GM21786 (cell line): ENCODE results near the gene ENOPH1.
A peak's percentile ranks its signal among the peaks of the same experiment; 100 is the strongest.

ENCODE experiments used
- ATAC-seq: cut with Tn5 transposase; IDR thresholded peaks from one replicate; pipeline ENCODE4 v1.9.1; 2021; ENCODE audit not compliant: unreplicated experiment

The ENOPH1 gene

GRCh38 chr4:82428526-82428968, 1.8 kb upstream of the ENOPH1 start:
- no peak for ATAC-seq

- peak; percentile 43 for ATAC-seq
These were observed 1.2 kb upstream of the ENOPH1 start for GRCh38 chr4:82428969-82429727.

GRCh38 chr4:82429728-82430192, 630 bp upstream of the ENOPH1 start:
- ATAC-seq = no peak

GRCh38 chr4:82430964-82431745, 765 bp downstream of the ENOPH1 start:
- ATAC-seq = no peak

GRCh38 chr4:82431831-82432230, 1.4 kb downstream of the ENOPH1 start:
- ATAC-seq = no peak

- no peak for ATAC-seq
These were observed 2.2 kb downstream of the ENOPH1 start for GRCh38 chr4:82432596-82432995.

- no peak for ATAC-seq
These were observed 3.4 kb downstream of the ENOPH1 start for GRCh38 chr4:82433791-82434190.

GRCh38 chr4:82434949-82435348, 4.6 kb downstream of the ENOPH1 start:
- no peak for ATAC-seq

GRCh38 chr4:82436130-82436529, 5.7 kb downstream of the ENOPH1 start:
- no peak for ATAC-seq

- no peak for ATAC-seq
These were observed 6.4 kb downstream of the ENOPH1 start for GRCh38 chr4:82436780-82437179.

GRCh38 chr4:82437285-82438005, 7.1 kb downstream of the ENOPH1 start:
- no peak for ATAC-seq

- no peak for ATAC-seq
These were observed 8.7 kb downstream of the ENOPH1 start for GRCh38 chr4:82439088-82439487.

- no peak for ATAC-seq
These were observed 17.5 kb downstream of the ENOPH1 start for GRCh38 chr4:82447886-82448285.

- ATAC-seq = no peak
These were observed 20.8 kb downstream of the ENOPH1 start for GRCh38 chr4:82450966-82451755.

GRCh38 chr4:82452026-82452425, 21.6 kb downstream of the ENOPH1 start:
- ATAC-seq = no peak

- no peak for ATAC-seq
These were observed 26.9 kb downstream of the ENOPH1 start for GRCh38 chr4:82457266-82457665.

- ATAC-seq = no peak
These were observed 28.3 kb downstream of the ENOPH1 start for GRCh38 chr4:82458729-82459128.

- ATAC-seq = no peak
These were observed 31.3 kb downstream of the ENOPH1 start for GRCh38 chr4:82461710-82462109.

GRCh38 chr4:82462415-82462831, 32.0 kb downstream of the ENOPH1 start:
- peak; percentile 79 for ATAC-seq

GRCh38 chr4:82463221-82463620, 32.8 kb downstream of the ENOPH1 start:
- no peak for ATAC-seq

- no peak for ATAC-seq
These were observed 37.1 kb downstream of the ENOPH1 start for GRCh38 chr4:82467471-82467870.
